HepG2 (cell line): ENCODE measurements around the gene TSPAN17. TPM values are rescaled to one million over a fixed set of nuclear protein-coding genes. Genes with fewer than 3 reads are reported as not detected.

ENCODE experiments used
- THYN1 ChIP-seq: sonication (generic); formaldehyde crosslinking; IDR thresholded peaks from 2 replicates; pipeline ENCODE4 v1.8.1; 2023; ENCODE audit warnings: low read depth, mild to moderate bottlenecking, moderate library complexity, missing genetic modification reagents, borderline replicate concordance
- polyA plus RNA-seq, 8 experiments: library from polyadenylated mRNA; depleted of rRNA in 3 of 8; stranded (reverse) in 7 of 8; unstranded in 1 of 8; fragments of >200 nt; fragmentation: Illumina TruSeq in 4 of 8; extraction: Trizol in 4 of 8; gene quantifications; 2 replicates each; pipeline versions ENCODE4 v1.2.1 to v1.2.3, GENCODE V29; 2011 to 2016; ENCODE audit warnings: low read depth in 4 of 8, missing spikeins in 1 of 8, mixed read lengths in 1 of 8; ENCODE audit not compliant: insufficient read depth in 1 of 8
- total RNA-seq, 5 experiments: library from RNA; depleted of rRNA; stranded (reverse); fragments of >200 nt; fragmentation: Illumina TruSeq; extraction: Trizol; gene quantifications; 2 replicates each; pipeline ENCODE4 v1.2.3, GENCODE V29; 2016; ENCODE audit warnings: low read depth in 1 of 5
- TF ChIP-seq, protein P1 (sequence below): sonication (generic); formaldehyde crosslinking; IDR thresholded peaks from one replicate; pipeline ENCODE4 v1.5.1; 2020; ENCODE audit warnings: mild to moderate bottlenecking, missing genetic modification reagents; ENCODE audit errors: not compliant biosample characterization
- TF ChIP-seq, protein P2 (sequence below): sonication (generic); formaldehyde crosslinking; conservative IDR thresholded peaks from 2 replicates; pipeline ENCODE4 v1.4.0; 2020; ENCODE audit warnings: mild to moderate bottlenecking, missing genetic modification reagents, moderate library complexity

The TSPAN17 gene
- total and polyA plus RNA-seq, 2 of the 13 experiments (the other 11 are each of a cell fraction or from before 2014, with no cell fraction given) = 11.5 to 15.0 TPM

DNA sequence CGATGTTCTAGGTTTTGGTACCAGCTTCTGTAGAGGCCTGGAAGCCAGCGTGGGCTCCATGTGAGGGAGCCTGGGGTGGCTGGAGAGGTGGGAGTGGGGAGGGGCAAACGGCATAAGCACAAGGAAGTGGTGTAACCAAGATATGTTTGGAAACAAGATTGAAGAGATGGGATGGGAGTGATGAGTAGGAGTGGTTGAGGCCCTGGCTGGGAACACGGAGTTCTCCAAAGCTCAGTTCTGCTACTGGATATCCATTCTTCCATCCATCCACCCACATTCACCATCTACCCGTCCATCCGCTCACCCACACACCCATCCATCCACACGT, 12.2 kb downstream of the TSPAN17 start (continued):
- TF ChIP-seq, protein P1, sequence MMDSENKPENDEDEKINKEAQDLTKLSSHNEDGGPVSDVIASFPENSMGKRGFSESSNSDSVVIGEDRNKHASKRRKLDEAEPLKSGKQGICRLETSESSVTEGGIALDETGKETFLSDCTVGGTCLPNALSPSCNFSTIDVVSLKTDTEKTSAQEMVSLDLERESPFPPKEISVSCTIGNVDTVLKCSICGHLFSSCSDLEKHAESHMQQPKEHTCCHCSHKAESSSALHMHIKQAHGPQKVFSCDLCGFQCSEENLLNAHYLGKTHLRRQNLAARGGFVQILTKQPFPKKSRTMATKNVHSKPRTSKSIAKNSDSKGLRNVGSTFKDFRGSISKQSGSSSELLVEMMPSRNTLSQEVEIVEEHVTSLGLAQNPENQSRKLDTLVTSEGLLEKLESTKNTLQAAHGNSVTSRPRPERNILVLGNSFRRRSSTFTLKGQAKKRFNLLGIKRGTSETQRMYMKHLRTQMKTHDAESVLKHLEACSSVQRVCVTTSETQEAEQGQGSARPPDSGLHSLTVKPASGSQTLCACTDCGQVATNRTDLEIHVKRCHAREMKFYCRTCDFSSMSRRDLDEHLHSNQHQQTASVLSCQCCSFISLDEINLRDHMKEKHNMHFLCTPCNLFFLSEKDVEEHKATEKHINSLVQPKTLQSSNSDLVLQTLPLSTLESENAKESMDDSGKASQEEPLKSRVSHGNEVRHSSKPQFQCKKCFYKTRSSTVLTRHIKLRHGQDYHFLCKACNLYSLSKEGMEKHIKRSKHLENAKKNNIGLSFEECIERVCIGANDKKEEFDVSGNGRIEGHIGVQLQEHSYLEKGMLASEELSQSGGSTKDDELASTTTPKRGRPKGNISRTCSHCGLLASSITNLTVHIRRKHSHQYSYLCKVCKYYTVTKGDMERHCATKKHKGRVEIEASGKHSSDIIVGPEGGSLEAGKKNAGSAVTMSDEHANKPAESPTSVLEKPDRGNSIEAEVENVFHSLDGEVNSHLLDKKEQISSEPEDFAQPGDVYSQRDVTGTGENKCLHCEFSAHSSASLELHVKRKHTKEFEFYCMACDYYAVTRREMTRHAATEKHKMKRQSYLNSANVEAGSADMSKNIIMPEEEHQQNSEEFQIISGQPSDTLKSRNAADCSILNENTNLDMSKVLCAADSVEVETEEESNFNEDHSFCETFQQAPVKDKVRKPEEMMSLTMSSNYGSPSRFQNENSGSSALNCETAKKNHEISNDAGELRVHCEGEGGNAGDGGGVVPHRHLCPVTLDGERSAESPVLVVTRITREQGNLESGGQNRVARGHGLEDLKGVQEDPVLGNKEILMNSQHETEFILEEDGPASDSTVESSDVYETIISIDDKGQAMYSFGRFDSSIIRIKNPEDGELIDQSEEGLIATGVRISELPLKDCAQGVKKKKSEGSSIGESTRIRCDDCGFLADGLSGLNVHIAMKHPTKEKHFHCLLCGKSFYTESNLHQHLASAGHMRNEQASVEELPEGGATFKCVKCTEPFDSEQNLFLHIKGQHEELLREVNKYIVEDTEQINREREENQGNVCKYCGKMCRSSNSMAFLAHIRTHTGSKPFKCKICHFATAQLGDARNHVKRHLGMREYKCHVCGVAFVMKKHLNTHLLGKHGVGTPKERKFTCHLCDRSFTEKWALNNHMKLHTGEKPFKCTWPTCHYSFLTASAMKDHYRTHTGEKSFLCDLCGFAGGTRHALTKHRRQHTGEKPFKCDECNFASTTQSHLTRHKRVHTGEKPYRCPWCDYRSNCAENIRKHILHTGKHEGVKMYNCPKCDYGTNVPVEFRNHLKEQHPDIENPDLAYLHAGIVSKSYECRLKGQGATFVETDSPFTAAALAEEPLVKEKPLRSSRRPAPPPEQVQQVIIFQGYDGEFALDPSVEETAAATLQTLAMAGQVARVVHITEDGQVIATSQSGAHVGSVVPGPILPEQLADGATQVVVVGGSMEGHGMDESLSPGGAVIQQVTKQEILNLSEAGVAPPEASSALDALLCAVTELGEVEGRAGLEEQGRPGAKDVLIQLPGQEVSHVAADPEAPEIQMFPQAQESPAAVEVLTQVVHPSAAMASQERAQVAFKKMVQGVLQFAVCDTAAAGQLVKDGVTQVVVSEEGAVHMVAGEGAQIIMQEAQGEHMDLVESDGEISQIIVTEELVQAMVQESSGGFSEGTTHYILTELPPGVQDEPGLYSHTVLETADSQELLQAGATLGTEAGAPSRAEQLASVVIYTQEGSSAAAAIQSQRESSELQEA (CRISPR knock-in tag) = no peak
- TF ChIP-seq THYN1 = no peak
- TF ChIP-seq, protein P2, sequence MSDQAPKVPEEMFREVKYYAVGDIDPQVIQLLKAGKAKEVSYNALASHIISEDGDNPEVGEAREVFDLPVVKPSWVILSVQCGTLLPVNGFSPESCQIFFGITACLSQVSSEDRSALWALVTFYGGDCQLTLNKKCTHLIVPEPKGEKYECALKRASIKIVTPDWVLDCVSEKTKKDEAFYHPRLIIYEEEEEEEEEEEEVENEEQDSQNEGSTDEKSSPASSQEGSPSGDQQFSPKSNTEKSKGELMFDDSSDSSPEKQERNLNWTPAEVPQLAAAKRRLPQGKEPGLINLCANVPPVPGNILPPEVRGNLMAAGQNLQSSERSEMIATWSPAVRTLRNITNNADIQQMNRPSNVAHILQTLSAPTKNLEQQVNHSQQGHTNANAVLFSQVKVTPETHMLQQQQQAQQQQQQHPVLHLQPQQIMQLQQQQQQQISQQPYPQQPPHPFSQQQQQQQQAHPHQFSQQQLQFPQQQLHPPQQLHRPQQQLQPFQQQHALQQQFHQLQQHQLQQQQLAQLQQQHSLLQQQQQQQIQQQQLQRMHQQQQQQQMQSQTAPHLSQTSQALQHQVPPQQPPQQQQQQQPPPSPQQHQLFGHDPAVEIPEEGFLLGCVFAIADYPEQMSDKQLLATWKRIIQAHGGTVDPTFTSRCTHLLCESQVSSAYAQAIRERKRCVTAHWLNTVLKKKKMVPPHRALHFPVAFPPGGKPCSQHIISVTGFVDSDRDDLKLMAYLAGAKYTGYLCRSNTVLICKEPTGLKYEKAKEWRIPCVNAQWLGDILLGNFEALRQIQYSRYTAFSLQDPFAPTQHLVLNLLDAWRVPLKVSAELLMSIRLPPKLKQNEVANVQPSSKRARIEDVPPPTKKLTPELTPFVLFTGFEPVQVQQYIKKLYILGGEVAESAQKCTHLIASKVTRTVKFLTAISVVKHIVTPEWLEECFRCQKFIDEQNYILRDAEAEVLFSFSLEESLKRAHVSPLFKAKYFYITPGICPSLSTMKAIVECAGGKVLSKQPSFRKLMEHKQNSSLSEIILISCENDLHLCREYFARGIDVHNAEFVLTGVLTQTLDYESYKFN (CRISPR knock-in tag) = no peak
